ENCODE data around the gene S100A7. TPM values are rescaled to one million over a fixed set of nuclear protein-coding genes. Genes with fewer than 3 reads are reported as not detected.
"Not testable (repeated sequence)": the region's sequence is repeated elsewhere in the genome, so short reads cannot be mapped to it uniquely, and the experiment has no call there.

S100A7 gene
- total and polyA plus RNA-seq, 9 of the 15 experiments (the other 6 are each of a cell fraction or from before 2014, with no cell fraction given), result not detected

DNA sequence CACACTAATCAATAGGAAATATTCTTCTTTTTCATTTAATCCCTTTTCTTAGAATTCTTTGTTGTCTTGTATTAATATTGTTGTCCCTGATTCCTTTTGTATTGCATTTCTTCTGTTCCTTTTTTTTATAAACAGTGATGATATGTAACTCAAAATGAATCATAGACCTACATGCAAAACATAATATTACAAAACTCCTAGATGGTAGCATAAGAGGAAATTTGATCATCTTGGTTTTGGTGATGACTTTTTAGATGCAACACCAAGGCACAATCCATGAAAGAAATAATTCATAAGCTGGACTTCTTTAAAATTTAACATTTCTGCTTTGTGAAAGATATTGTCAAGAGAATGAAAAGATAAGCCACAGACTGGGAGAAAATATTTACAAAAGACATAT is 46.5 kb downstream of the S100A7 start:
- H3K27me3 ChIP-seq (ENCODE audit: control insufficient read depth in 2 of 2, insufficient read depth in 2 of 2, low read length in 2 of 2); H3K9me3 ChIP-seq (replicated peaks; ENCODE audit: control insufficient read depth, insufficient read depth, low read depth, low read length); H3K79me2 ChIP-seq (ENCODE audit: control insufficient read depth, insufficient read depth, low read length); POLR2A ChIA-PET; H3K9ac ChIP-seq (ENCODE audit: insufficient read depth in 1 of 2, low read depth in 2 of 2, low read length in 2 of 2); H3K9me1 ChIP-seq (ENCODE audit: control insufficient read depth, insufficient read depth, low read length); ATAC-seq; CTCF ChIA-PET (ENCODE audit: low intra/inter-chr PET ratio); H3K4me1 ChIP-seq (replicated peaks in 1 of 2; ENCODE audit: control insufficient read depth in 2 of 2, insufficient read depth in 2 of 2, low read length in 2 of 2); H3K27ac ChIP-seq (ENCODE audit: extremely low read depth, low read depth, low read length); in situ Hi-C loops (cut with MboI); H4K20me1 ChIP-seq (replicated peaks; ENCODE audit: control insufficient read depth, insufficient read depth, low read length); H3K4me2 ChIP-seq (ENCODE audit: insufficient read depth, low read length); BruUV-seq (replicated peaks); H3K4me3 ChIP-seq; DNase-seq (ENCODE audit: extremely low read depth in 1 of 4, low spot score in 3 of 4); H2AFZ ChIP-seq (ENCODE audit: low read depth, low read length); intact Hi-C loops (cut with micrococcal nuclease); H3K36me3 ChIP-seq (ENCODE audit: control insufficient read depth, insufficient read depth, low read length): not testable (repeated sequence)
- peak; percentile 23 for FAIRE-seq

Other genes with a start within 250 kb of the S100A7 start
Only the 7 nearest of the 21 such genes appear.
- not detected in 2 replicates for gene S100A12, start 85.0 kb downstream of the S100A7 start, total RNA-seq (2014; rRNA removed)
- gene S100A12, start 85.0 kb downstream of the S100A7 start, total RNA-seq (2014; rRNA removed; fragmentation: Illumina TruSeq; extraction: Trizol), result not detected in 2 replicates
- gene S100A12, start 85.0 kb downstream of the S100A7 start, total RNA-seq (2015; rRNA removed; fragmentation: Illumina TruSeq; extraction: Trizol), result not detected in 2 replicates
- gene S100A12, start 85.0 kb downstream of the S100A7 start, total RNA-seq (2021), result not detected in 2 replicates
- gene S100A12, start 85.0 kb downstream of the S100A7 start, polyA plus RNA-seq (2011; rRNA removed), result not detected in 2 replicates
- not detected in 2 replicates for gene S100A12, start 85.0 kb downstream of the S100A7 start, polyA plus RNA-seq (2014; fragmentation: Illumina TruSeq; extraction: Trizol)
- not detected for gene S100A12, start 85.0 kb downstream of the S100A7 start, polyA plus RNA-seq (2014; fragmentation: Nextera tagmentation; extraction: Ambion mirVana)
- gene S100A12, start 85.0 kb downstream of the S100A7 start, polyA plus RNA-seq (2014; rRNA removed), result not detected in 2 replicates
- not detected in 2 replicates for gene S100A8, start 69.6 kb downstream of the S100A7 start, total RNA-seq (2014; rRNA removed)
- gene S100A8, start 69.6 kb downstream of the S100A7 start, total RNA-seq (2014; rRNA removed; fragmentation: Illumina TruSeq; extraction: Trizol), result not detected in 2 replicates
- not detected in 2 replicates for gene S100A8, start 69.6 kb downstream of the S100A7 start, total RNA-seq (2015; rRNA removed; fragmentation: Illumina TruSeq; extraction: Trizol)
- 0.42 and 0.60 TPM in 2 replicates for gene S100A8, start 69.6 kb downstream of the S100A7 start, total RNA-seq (2021)
- gene S100A8, start 69.6 kb downstream of the S100A7 start, polyA plus RNA-seq (2011; rRNA removed), result not detected in 2 replicates
- not detected in 2 replicates for gene S100A8, start 69.6 kb downstream of the S100A7 start, polyA plus RNA-seq (2014; fragmentation: Illumina TruSeq; extraction: Trizol)
- under 1 TPM in 1 of 2 experiments, not detected in 1; 0.15 TPM for gene S100A8, start 69.6 kb downstream of the S100A7 start, polyA plus RNA-seq (2014; fragmentation: Nextera tagmentation; extraction: Ambion mirVana)
- not detected in 2 replicates for gene S100A8, start 69.6 kb downstream of the S100A7 start, polyA plus RNA-seq (2014; rRNA removed)
- not detected in 2 replicates for gene S100A7A, start 44.1 kb downstream of the S100A7 start, total RNA-seq (2014; rRNA removed)
- not detected in 2 replicates for gene S100A7A, start 44.1 kb downstream of the S100A7 start, total RNA-seq (2014; rRNA removed; fragmentation: Illumina TruSeq; extraction: Trizol)
- gene S100A7A, start 44.1 kb downstream of the S100A7 start, total RNA-seq (2015; rRNA removed; fragmentation: Illumina TruSeq; extraction: Trizol), result not detected in 2 replicates
- gene S100A7A, start 44.1 kb downstream of the S100A7 start, total RNA-seq (2021), result not detected in 2 replicates
- not detected in 2 replicates for gene S100A7A, start 44.1 kb downstream of the S100A7 start, polyA plus RNA-seq (2011; rRNA removed)
- gene S100A7A, start 44.1 kb downstream of the S100A7 start, polyA plus RNA-seq (2014; fragmentation: Illumina TruSeq; extraction: Trizol), result not detected in 2 replicates
- gene S100A7A, start 44.1 kb downstream of the S100A7 start, polyA plus RNA-seq (2014; fragmentation: Nextera tagmentation; extraction: Ambion mirVana), result not detected
- gene S100A7A, start 44.1 kb downstream of the S100A7 start, polyA plus RNA-seq (2014; rRNA removed), result not detected in 2 replicates
- 14.7 and 19.1 TPM in 2 replicates for gene S100A6, start 75.3 kb upstream of the S100A7 start, total RNA-seq (2014; rRNA removed)
- 16.3 and 23.2 TPM in 2 replicates for gene S100A6, start 75.3 kb upstream of the S100A7 start, total RNA-seq (2014; rRNA removed; fragmentation: Illumina TruSeq; extraction: Trizol)
- gene S100A6, start 75.3 kb upstream of the S100A7 start, total RNA-seq (2015; rRNA removed; fragmentation: Illumina TruSeq; extraction: Trizol), result 32.5 and 36.4 TPM in 2 replicates
- gene S100A6, start 75.3 kb upstream of the S100A7 start, total RNA-seq (2021), result 23.2 and 26.3 TPM in 2 replicates
- 1.3 and 16.7 TPM in 2 replicates for gene S100A6, start 75.3 kb upstream of the S100A7 start, polyA plus RNA-seq (2011; rRNA removed)
- gene S100A6, start 75.3 kb upstream of the S100A7 start, polyA plus RNA-seq (2014; fragmentation: Illumina TruSeq; extraction: Trizol), result 9.8 and 12.9 TPM in 2 replicates
- gene S100A6, start 75.3 kb upstream of the S100A7 start, polyA plus RNA-seq (2014; fragmentation: Nextera tagmentation; extraction: Ambion mirVana), result 10 to 100 TPM; 59.5 to 66.5 TPM
- gene S100A6, start 75.3 kb upstream of the S100A7 start, polyA plus RNA-seq (2014; rRNA removed), result 26.5 and 30.1 TPM in 2 replicates
- 0.37 TPM in 1 of 2 replicates, not detected in the other for gene S100A5, start 80.3 kb upstream of the S100A7 start, total RNA-seq (2014; rRNA removed)
- not detected in 2 replicates for gene S100A5, start 80.3 kb upstream of the S100A7 start, total RNA-seq (2014; rRNA removed; fragmentation: Illumina TruSeq; extraction: Trizol)
- not detected in 2 replicates for gene S100A5, start 80.3 kb upstream of the S100A7 start, total RNA-seq (2015; rRNA removed; fragmentation: Illumina TruSeq; extraction: Trizol)
- gene S100A5, start 80.3 kb upstream of the S100A7 start, total RNA-seq (2021), result not detected in 2 replicates
- 0.45 and 0.60 TPM in 2 replicates for gene S100A5, start 80.3 kb upstream of the S100A7 start, polyA plus RNA-seq (2011; rRNA removed)
- gene S100A5, start 80.3 kb upstream of the S100A7 start, polyA plus RNA-seq (2014; fragmentation: Illumina TruSeq; extraction: Trizol), result 0.28 and 0.56 TPM in 2 replicates
- gene S100A5, start 80.3 kb upstream of the S100A7 start, polyA plus RNA-seq (2014; fragmentation: Nextera tagmentation; extraction: Ambion mirVana), result 1 to 10 TPM in 1 of 2 experiments, under 1 TPM in 1; 0.67 to 1.4 TPM
- gene S100A5, start 80.3 kb upstream of the S100A7 start, polyA plus RNA-seq (2014; rRNA removed), result not detected in 2 replicates
- 3.7 and 5.2 TPM in 2 replicates for gene S100A4, start 85.2 kb upstream of the S100A7 start, total RNA-seq (2014; rRNA removed)
- 9.5 and 11.3 TPM in 2 replicates for gene S100A4, start 85.2 kb upstream of the S100A7 start, total RNA-seq (2014; rRNA removed; fragmentation: Illumina TruSeq; extraction: Trizol)
- gene S100A4, start 85.2 kb upstream of the S100A7 start, total RNA-seq (2015; rRNA removed; fragmentation: Illumina TruSeq; extraction: Trizol), result 11.2 and 11.3 TPM in 2 replicates
- 5.5 and 8.1 TPM in 2 replicates for gene S100A4, start 85.2 kb upstream of the S100A7 start, total RNA-seq (2021)
- gene S100A4, start 85.2 kb upstream of the S100A7 start, polyA plus RNA-seq (2011; rRNA removed), result 13.9 and 14.8 TPM in 2 replicates
- gene S100A4, start 85.2 kb upstream of the S100A7 start, polyA plus RNA-seq (2014; fragmentation: Illumina TruSeq; extraction: Trizol), result 5.6 and 6.9 TPM in 2 replicates
- gene S100A4, start 85.2 kb upstream of the S100A7 start, polyA plus RNA-seq (2014; fragmentation: Nextera tagmentation; extraction: Ambion mirVana), result 10 to 100 TPM; 20.1 TPM
- gene S100A4, start 85.2 kb upstream of the S100A7 start, polyA plus RNA-seq (2014; rRNA removed), result 7.2 and 11.3 TPM in 2 replicates
- gene S100A3, start 88.6 kb upstream of the S100A7 start, total RNA-seq (2014; rRNA removed), result not detected in 2 replicates
- not detected in 2 replicates for gene S100A3, start 88.6 kb upstream of the S100A7 start, total RNA-seq (2014; rRNA removed; fragmentation: Illumina TruSeq; extraction: Trizol)
- gene S100A3, start 88.6 kb upstream of the S100A7 start, total RNA-seq (2015; rRNA removed; fragmentation: Illumina TruSeq; extraction: Trizol), result 0.18 and 0.34 TPM in 2 replicates
- 0.34 TPM in 1 of 2 replicates, not detected in the other for gene S100A3, start 88.6 kb upstream of the S100A7 start, total RNA-seq (2021)
- gene S100A3, start 88.6 kb upstream of the S100A7 start, polyA plus RNA-seq (2011; rRNA removed), result 0.56 TPM in 1 of 2 replicates, not detected in the other
- gene S100A3, start 88.6 kb upstream of the S100A7 start, polyA plus RNA-seq (2014; fragmentation: Illumina TruSeq; extraction: Trizol), result 0.16 TPM in 1 of 2 replicates, not detected in the other
- gene S100A3, start 88.6 kb upstream of the S100A7 start, polyA plus RNA-seq (2014; fragmentation: Nextera tagmentation; extraction: Ambion mirVana), result under 1 TPM in 1 of 2 experiments, not detected in 1; 0.08 TPM
- 0.26 and 1.7 TPM in 2 replicates for gene S100A3, start 88.6 kb upstream of the S100A7 start, polyA plus RNA-seq (2014; rRNA removed)

All from K562 (cell line).